Renal pelvis (tissue), 4 donors: ENCODE data around the gene SENP5. TPM values are rescaled to one million over a fixed set of nuclear protein-coding genes. Genes with fewer than 3 reads are reported as not detected.
"Not testable (repeated sequence)": the region's sequence is repeated elsewhere in the genome, so short reads cannot be mapped to it uniquely, and the experiment has no call there.

Experiments
- DNase-seq: peaks from one replicate; pipeline ENCODE4 v3.0.0-alpha.2; 2013
- polyA plus RNA-seq, 3 donors: library from polyadenylated mRNA; unstranded; fragments of 120-200 nt; gene quantifications; one replicate each; pipeline ENCODE4 v1.2.1, GENCODE V29; 2013; ENCODE audit not compliant: insufficient read length in 3 of 3

Gene SENP5
- polyA plus RNA-seq, 3 donors = 18.6 to 34.7 (median 32.6) TPM

DNA sequence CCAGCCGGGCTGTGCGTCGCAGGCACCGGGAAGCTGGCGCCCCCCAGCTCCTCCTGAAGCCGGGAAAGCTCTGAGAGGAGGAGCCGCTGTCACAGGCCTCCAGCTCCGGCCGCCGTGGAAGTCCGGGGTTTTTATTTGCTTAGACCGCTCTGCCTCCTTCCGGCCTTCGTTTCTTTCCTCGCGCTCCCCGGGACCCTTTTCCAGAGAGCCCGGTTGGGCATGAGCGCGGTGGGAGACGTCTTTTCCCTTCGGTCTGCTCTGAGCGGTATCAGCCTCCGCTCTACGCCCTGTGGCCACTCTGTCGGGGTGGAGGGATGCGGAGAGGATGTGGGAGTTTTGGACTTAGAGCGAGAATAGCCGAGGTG, 559 bp downstream of the SENP5 start:
- DNase-seq = peak; percentile 35

DNA sequence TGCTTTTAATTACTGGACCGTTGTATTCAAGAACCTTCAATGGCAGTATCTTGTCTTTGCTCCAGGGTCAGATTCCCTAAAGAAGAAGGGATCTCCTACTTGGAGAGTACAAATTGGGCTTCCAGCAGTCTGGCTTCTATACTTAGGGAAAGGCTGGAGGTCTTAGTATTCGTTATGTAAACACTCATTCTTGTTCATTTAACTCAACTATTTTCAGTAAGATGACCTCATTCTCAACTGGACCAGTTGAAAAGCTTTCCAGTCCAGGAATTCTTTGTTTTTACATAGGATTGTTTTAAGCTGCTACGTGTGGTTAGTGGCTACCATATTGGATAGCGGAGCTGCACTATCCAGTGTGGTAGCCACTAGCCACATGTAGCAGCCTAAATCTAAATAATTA, 4.6 kb downstream of the SENP5 start:
- no peak for DNase-seq

DNA sequence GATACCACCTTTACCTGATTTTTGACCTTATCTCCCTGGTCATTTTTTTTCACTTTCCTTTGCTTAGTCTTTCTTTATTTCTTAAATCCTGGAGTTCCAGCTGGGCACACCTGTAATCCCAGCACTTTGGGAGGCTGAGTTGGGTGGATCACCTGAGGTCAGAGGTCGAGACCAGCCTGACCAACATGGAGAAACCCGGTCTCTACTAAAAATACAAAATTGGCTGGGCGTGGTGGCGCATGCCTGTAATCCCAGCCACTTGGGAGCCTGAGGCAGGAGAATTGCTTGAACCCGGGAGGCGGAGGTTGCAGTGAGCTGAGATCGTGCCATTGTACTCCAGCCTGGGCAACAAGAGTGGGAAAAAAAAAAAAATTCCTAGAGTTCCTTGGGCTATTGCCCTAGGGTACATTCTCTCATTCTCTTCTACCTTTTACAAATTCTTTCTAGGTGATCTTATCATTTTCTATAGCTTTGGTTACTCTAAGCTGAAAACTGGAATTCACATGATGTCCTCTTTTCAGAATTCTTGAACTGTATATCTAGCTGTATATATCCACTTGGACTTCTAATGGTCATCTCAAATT, 6.9 kb downstream of the SENP5 start:
- not testable (repeated sequence) for DNase-seq

DNA sequence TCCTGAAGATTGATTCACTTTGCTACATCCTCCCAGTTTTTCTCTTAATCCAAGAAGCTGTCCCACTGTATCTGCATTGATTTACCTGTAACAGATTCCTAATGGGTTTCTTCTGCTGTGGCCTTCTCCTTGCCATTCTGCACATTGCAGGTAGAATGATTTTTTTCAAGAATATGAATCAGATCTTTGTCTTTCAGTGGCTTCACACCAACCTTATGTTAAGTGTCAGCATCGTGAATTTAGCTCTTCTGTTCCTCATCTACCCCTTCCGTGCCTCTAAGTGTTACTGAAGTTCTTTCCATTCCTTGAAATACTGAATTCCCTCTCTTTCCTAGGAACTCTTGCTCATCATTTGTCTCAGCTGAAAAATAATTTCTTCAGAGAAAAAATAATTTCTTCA, 7.5 kb downstream of the SENP5 start:
- no peak for DNase-seq

DNA sequence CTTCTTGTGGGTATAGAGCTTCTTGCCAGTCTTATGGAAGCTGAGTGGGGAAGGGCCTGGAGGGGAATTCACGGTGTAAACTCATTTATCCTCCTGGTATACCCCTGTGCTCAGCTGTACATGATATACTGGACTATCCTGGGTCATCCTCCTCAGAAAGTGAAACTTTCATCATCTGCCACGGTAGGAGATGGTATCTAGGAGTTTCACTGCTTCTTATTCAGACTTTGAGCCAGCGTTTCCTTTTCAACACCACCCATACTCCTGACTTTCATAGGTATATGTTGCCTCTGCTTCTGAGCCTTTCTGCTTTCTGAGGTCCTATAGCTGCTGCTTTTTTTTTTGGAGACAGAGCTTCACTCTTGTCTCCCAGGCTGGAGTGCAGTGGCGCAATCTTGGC, 15.6 kb downstream of the SENP5 start:
- no peak for DNase-seq

DNA sequence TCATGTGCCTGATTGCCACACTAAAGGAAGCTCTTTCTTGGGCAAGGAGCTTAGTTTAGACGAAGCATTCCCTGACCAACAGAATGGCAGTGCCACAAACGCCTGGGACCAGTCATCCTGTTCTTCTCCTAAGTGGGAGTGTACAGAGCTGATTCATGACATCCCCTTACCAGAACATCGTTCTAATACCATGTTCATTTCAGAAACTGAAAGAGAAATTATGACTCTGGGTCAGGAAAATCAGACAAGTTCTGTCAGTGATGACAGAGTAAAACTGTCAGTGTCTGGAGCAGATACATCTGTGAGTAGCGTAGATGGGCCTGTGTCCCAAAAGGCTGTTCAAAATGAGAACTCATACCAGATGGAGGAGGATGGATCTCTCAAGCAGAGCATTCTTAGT, 18.4 kb downstream of the SENP5 start:
- DNase-seq = peak; percentile 3

DNA sequence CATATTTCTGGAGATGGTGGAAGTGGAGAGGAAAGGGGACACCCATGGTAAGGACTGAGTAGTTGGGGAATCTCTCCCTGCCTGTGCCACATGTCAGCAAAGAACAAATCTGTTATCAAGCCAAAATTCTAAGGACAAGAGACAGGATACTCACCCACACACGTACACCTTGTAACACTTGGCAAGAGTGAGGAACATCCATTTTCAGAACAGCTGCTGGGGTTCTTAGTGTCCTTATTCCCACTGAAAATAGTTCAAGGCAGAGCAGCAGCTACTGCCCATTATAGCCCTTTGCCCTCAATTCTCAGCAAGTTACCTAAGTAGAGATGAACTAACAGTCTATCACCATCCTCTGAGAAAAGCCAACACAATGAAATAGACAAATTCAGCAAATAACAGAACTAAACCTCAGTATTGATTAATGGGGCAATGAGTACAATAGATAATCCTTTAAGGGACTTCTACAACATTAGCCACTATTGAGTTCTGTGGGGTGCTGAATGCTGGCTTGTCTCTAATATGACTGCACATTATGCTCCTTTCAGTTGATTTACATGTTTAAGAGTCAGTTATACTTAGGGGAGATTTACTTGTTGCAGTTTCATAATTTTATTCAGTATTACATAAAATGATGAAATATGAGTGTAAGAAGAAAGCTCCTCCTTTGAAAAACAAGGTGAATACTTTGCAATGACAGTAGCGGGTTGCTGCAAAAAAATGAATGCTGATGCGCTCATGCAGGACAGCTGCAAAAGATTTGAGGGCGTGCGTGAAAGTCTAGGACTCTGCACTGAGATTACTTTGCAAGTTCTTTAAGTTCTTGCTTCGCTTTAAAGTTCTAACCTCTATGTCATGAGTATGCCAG, 22.4 kb downstream of the SENP5 start:
- DNase-seq = no peak

DNA sequence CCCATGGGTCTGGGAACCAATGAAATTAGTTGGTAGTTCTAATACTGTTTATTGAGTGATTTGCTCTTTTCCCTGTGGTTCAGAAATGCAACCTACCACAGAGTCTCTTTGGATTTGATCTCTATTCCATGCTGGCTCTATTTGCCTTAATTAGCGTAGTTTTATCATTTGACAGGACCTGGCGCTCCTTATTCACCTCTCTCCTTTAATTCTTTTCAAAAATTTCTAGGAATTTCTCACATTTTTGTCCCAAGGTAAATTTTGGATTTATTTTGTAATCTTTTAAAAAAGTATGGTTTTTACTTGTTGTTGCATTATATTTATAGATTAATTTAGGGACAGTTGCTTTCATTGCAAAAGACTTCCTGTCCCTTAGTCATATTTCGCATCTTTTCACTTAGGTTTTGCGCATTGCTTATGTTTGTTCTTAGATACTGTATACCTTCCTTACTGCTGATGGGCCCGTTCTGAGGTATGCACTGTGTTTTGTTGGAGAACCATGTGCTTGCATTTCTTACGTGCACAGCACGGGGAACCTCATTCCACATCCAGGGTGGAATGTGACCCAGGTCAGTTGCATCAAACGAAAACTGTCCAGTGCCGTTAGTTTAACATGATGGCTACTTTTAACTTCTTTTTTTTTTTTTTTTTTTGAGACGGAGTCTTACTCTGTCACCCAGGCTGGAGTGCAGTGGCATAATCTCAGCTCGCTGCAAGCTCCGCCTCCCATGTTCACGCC, 27.0 kb downstream of the SENP5 start:
- no peak for DNase-seq

DNA sequence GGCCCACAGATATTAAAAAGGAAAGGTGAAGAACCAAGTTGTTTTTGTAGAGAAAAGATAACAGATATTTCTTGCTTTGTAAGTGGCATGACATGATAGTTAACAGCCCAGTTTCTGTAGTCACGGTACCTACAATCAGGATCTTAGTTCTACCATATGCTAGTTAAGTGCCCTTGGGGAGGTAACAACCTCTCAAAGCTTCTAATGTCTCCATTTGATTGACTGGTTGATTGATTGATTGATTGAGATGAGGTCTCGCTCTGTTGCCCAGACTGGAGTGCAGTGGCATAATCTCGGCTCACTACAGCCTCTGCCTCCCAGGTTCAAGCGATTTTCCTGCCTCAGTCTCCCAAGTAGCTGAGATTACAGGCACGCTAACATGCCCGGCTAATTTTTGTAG, 28.5 kb downstream of the SENP5 start:
- DNase-seq = no peak

DNA sequence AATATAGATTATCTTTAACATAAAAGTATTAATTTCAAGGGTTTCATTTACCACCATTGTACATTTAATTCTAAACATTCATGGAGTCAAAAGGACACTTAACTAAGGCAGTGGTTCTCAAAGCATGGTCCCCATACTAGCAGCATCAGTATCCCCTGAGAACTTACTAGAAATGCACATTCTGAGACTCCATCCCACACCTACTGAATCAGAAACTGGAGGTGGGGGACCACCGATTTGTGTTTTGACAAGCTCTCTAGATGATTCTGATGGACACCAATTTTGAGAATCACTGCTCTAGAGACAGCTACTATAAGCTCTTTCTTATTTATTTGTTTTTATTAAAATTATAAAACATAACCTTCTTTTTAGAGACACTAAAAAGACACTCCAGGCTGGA, 34.0 kb downstream of the SENP5 start:
- DNase-seq = no peak

DNA sequence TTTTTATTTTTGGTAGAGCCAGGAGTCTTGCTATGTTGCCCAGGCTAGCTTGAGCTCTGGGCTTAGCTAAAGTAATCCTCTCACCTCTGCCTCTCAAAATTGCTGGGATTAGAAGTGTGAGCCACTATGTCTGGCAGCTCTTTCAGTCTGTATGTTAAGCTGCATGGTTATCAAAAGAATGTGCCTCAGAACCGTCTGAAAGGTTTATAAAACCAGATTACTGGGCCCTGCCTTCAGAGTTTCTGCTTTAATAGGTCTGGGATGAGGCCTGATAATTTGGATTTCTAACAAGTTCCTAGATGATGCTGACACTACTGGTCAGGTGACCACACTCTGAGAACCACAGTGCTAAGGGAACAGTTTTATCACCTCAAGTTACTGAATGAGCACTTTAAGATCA, 34.6 kb downstream of the SENP5 start:
- DNase-seq = no peak

DNA sequence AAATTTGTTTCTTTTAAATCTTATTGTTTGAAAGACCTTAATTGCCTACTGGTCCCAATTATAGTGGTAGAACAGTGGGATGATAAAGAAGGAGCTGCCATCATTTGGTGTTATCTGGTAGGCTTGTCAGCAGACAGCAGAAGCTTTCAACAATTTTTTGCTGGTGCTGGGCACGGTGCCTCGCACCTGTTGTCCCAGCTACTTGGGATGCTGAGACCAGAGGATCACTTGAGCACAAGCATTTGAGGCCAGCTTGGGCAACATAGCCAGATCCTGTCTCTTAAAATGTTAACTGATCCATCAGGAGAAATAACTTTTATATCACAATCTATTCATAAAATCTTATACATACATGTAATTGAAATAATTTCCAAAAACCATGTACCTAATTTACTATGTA, 36.0 kb downstream of the SENP5 start:
- DNase-seq = no peak

DNA sequence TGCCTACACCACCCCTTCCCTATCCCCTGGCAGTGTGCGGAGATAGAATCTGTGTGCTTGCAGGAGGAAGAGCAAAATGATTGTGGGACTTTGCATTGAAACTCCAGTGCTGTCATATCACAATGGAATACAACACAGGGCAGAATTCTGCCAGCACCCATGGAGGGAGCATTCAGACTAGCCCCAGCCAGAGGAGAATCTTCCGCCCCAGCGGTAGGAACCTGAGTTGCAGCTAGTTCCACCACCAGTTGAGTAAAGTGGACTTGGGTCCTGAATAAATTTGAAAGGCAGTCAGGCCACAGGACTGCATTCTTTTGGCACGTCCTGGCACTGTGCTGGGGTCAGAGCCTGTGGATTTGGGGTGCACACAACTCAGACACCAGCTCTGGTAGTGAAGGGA, 47.1 kb downstream of the SENP5 start:
- no peak for DNase-seq

DNA sequence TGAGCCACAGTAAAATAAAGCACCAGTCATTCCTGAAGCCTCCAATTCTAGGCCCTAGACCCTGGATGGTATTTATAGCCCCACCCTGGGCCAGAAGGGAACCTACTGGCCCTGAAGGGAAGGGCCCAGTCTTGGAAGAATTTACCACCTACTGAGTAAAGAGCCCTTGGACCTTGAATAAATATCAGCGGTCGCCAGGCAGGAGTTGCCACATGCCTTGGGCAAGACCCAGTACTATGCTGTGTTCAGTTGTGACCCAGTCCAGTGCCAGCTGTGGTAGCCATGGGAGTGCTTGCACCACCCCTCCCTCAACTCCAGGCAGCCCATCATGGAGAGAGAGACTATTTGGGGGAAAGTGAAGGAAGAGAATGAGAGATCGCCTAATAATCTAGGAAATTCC, 47.7 kb downstream of the SENP5 start:
- no peak for DNase-seq

DNA sequence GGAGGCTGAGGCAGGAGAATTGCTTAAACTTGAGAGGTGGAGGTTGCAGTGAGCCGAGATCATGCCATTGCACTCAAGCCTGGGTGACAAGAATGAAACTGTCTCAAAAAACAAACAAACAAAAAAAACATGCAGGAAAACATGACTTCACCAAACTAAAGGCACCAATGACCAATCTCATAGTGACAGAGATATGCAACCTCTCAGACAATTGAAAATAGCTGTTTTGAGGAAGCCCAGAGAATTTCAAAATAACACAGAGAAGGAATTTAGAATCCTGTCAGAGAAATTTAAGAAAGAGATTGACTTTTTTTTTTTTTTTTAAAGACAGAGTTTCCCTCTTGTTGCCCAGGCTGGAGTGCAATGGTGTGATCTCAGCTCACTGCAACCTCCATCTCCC, 48.5 kb downstream of the SENP5 start:
- DNase-seq = no peak

DNA sequence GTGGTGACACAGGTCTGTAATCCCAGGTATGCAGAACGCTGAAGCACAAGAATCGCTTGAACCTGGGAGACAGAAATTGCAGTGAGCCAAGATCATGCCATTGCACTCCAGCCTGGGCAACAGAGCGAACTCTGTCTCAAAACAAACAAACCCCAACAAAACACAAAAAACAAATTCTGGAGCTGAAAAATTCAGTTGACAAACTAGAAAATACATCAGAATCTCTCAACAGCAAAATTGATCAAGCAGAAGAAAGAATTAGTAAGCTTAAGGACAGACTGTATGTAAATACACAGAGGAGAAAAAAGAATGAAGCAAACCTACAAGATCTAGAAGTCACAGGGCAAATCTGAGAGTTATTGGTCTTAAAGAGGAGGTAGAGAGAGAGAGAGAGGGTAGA, 49.3 kb downstream of the SENP5 start:
- DNase-seq = no peak

DNA sequence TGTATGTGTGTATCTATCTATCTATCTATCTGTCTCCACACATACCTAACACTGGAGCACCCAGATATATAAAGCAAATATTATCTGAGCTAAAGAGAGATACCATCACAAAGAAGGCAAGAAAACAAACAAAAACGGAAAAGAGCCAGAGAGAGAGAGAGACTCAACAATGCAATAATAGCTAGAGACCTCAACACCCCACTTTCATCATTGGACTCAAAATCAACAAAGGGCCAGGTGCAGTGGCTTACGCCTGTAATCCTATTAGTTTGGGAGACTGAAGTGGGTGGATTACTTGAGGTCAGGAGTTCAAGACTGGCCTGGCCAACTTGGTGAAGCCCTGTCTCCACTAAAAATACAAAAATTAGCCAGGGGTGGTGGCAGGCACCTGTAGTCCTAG, 51.2 kb downstream of the SENP5 start:
- no peak for DNase-seq

DNA sequence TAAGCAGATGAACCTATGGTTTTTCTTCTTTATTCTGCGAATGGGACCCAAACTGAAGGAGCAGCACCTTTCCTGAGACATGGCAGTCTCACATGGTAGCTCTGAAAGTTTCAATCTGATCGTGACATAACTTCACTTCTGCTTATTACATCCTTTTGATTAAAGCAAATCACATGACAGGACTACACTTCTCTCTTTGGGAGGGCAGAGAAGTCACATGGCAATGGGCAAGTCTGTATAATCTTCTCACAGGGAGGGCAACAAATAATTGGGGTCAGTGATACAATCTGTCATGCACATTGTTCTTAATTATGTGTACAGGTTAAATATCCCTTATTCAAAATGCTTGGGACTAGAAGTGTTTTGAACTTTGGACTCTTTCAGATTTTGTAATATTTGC, 53.0 kb downstream of the SENP5 start:
- DNase-seq = no peak

DNA sequence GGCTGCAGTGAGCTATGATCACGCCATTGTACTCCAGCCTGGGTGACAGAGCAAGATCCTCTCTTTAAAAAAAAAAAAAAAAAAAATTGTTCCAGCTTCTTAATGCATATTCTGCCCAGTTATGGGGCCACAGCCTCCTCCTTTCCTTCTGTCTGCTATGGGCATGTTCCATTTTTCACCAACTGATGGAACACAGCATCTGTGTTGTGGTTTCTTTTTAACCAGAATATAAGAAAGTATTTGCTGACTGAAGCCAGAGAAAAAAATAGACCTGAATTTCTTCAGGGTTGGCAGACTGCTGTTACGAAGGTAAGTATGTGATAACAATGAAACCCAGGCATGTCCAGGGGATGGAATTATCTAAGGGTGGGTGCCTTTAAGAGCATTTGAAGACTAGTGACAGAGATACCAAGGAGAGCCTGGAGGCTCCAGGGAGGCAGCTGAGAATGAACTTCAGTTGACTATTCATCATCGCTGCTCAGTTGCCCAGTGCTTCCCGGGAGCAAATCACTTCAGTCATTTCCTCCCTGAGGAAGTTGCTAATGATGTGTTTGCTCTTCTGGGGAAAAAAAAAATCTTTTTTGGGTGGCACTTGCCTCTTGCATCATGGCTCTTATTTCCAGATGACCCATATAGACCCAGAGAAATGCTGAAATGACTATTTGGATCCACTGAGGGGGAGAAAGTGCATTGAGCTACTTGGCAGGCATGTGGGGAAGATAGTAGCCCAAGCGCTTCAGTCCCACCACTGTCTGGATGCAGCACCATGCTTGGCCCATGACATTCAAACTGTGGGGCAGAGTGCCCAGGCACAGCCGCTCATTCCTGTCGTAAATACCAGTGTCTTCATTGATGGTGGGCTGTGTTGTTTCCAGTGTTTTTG, 60.1 kb downstream of the SENP5 start:
- no peak for DNase-seq

DNA sequence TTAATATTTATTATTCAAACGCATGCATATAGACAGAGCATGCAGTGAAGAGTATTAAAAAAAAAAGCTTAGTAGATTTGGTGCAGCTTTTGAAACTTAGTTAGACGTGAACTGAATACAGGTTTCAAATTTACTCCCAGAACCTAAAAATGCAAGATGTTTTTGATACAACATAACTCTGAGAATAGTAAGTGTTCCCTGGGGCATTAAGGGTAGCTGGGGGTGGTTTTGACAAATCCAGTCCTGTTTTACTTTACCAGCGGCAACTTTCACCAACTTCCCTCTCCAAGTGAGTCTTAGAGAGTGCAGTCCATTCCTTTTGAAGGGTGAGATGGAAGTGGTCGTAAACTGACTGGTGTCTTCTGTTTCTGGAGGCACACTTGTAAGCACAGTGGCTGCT, 63.4 kb downstream of the SENP5 start:
- no peak for DNase-seq

DNA sequence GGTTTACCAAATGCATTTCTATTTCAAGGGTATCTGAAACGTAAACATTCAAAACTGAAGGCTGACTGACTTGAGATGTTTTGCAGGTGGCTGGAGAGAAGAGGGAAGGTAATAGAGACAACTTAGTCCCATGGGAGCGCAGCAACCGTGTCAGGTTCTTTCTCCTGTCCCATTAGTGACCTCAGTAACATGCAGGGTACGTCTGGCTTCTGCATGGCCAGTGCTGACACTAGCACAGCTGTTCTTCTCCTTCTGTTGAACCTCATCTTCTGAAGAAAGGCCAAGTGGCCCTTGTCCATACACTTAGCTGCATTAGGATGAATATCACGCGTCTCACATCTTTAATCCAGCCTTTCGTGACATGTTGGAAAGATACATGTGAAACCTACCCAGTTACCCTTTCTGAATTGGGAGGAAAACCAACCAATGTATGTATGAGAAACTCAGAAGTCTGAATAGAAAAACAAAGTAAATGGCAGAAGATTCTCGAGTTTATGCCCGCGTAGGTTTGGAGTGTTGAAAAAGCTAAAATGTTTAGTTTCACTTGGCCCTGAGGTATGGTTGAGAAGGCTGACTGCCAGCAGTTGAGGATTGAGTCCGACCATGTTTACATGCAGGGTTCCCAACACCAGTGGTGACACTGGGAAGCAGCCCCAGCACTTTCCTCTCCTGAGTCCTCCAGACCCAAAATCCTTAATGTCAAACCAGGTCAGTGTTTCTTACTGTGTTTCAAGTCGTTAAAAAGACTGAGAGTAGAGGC, 64.3 kb downstream of the SENP5 start:
- no peak for DNase-seq
